HG03469 (cell line): ENCODE results near the gene PALB2.

ENCODE experiments used
- ATAC-seq: cut with Tn5 transposase; IDR thresholded peaks from one replicate; pipeline ENCODE4 v1.9.1; 2021; ENCODE audit warnings: mild to moderate bottlenecking, moderate library complexity, moderate number of reproducible peaks; ENCODE audit not compliant: unreplicated experiment

PALB2 gene

GRCh38 chr16:23556881-23557778, 84.0 kb downstream of the PALB2 start, which contains the start of the genes EARS2 and UBFD1:
Gene EARS2, minus strand, starts transcription at chr16:23557350. Its CDS starts 7 bp downstream, at chr16:23557343.
Gene UBFD1, plus strand, starts transcription at chr16:23557727. Its CDS starts 16 bp downstream, at chr16:23557743.
- peak; percentile 77 for ATAC-seq

- ATAC-seq = no peak
Measured at GRCh38 chr16:23554536-23554935, 86.6 kb downstream of the PALB2 start.
